ENCODE data around the gene ARHGEF19. TPM values are rescaled to one million over a fixed set of nuclear protein-coding genes. Genes with fewer than 3 reads are reported as not detected.

The ARHGEF19 gene
- total and polyA plus RNA-seq, 9 of the 15 experiments (the other 6 are each of a cell fraction or from before 2014, with no cell fraction given): 0.73 to 21.0 (median 5.2) TPM

DNA sequence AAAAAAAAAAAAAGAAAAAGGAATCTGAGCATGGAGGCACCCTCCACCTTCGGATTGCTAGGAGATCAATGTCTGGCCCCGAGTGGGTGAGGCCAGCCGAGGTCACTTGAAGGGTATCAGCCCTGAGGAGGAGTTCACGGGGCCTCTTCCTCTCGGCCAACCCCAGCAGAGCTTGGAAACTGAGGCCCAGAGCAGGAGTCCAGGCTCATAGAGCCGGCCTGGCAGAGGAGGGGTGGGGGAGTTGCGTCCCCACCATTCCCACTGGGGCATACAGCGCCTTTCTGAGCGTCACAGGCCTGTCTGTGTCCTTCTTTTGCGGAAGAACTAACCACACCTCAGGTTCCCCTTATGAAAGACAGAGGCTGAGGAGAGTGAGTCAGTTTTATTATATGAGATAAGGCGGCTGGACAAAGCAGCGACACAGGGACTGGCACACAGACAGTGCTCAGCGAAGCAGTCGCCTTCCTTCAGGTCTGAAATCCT, 39.4 kb downstream of the ARHGEF19 start (continued):
- TF ChIP-seq, protein P1, sequence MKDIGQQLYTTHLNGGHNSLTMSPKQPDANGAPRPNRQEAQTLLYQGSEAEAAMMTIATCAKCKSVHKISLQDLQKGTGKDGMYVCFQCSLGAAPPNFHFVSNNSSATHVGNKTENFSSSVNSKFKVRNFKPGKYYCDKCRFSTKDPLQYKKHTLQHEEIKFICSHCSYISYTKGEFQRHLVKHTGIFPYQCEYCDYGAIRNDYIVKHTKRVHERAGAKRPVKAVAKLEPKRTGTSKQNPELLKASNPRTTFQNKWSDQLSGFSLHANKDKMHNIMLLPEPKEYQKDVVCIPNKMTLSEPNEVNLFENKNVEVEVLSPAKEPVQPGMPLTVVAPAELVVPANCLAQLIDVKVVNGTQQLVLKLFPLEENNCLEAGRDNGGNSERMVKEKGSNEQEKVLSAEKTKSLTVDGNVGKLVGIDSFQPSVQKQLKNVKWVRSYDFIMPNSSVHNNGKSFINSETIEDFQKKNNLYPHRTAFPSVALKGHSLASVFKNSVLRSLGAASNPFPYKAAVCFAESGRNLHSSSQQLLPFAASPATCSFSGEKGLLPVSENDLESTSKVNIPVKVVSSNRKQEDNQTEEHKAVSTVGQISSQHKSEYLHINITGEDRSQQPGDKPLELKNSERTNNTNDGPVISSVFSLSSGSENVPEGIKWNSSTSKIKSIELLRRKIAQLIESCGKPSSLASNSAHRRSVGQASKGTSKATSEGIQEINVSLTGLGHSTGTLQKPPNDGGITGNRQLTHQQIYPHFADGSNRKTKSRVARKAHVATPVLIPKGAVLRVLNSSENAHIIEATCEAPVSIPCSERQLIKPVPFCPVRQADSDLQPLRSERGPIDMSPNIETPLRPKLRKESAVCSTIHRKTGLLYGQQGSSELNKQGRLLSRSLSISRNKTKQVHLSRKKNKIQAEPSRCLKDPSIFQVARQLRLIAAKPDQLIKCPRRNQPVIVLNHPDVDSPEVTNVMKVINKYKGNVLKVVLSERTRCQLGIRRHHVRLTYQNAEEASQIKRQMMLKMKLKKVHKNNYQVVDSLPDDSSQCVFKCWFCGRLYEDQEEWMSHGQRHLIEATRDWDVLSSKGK (CRISPR knock-in tag; IDR thresholded peaks at IDR 0.05): no peak
- no peak for TF ChIP-seq WHSC1 (IDR thresholded peaks at IDR 0.05; ENCODE audit: low read length)
- no peak for TF ChIP-seq ZEB2 (IDR thresholded peaks at IDR 0.05)
- TF ChIP-seq GTF2A2 (tag; IDR thresholded peaks at IDR 0.05): no peak
- no peak for TF ChIP-seq ZNF134 (CRISPR knock-in tag; conservative IDR thresholded peaks at IDR 0.05)
- TF ChIP-seq KAT2B (IDR thresholded peaks at IDR 0.05; ENCODE audit: low read depth, low read length): no peak
- peak; percentile 39 for TF ChIP-seq SUPT5H (IDR thresholded peaks at IDR 0.05)
- TF ChIP-seq NFIX (CRISPR knock-in tag; IDR thresholded peaks at IDR 0.05; ENCODE audit: low read depth): no peak
- no peak for TF ChIP-seq POLR3G (IDR thresholded peaks at IDR 0.05; ENCODE audit: extremely low read depth, insufficient read length, insufficient replicate concordance)
- no peak for TF ChIP-seq EP300 (IDR thresholded peaks at IDR 0.05; ENCODE audit: low read length)
- TF ChIP-seq, protein P2, sequence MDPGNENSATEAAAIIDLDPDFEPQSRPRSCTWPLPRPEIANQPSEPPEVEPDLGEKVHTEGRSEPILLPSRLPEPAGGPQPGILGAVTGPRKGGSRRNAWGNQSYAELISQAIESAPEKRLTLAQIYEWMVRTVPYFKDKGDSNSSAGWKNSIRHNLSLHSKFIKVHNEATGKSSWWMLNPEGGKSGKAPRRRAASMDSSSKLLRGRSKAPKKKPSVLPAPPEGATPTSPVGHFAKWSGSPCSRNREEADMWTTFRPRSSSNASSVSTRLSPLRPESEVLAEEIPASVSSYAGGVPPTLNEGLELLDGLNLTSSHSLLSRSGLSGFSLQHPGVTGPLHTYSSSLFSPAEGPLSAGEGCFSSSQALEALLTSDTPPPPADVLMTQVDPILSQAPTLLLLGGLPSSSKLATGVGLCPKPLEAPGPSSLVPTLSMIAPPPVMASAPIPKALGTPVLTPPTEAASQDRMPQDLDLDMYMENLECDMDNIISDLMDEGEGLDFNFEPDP (CRISPR knock-in tag; IDR thresholded peaks at IDR 0.05): 0 out of 2 replicates have a peak, but pooled peaks have one; percentile 34
- TF ChIP-seq PHB2 (IDR thresholded peaks at IDR 0.05; ENCODE audit: low read depth): no peak
- no peak for TF ChIP-seq SNAPC5 (CRISPR knock-in tag; IDR thresholded peaks at IDR 0.05)
- no peak for TF ChIP-seq POU5F1 (IDR thresholded peaks at IDR 0.05; ENCODE audit: borderline replicate concordance, low read depth, low read length, partially characterized antibody)
- peak; percentile 89 for TF ChIP-seq DPF2 (IDR thresholded peaks at IDR 0.05)
- no peak for TF ChIP-seq SIX5 (IDR thresholded peaks at IDR 0.05; ENCODE audit: borderline replicate concordance in 1 of 2, insufficient read depth in 1 of 2, low read depth in 1 of 2, low read length in 2 of 2)
- no peak for TF ChIP-seq HMG20A (CRISPR knock-in tag; conservative IDR thresholded peaks at IDR 0.05)
- 0 out of 2 replicates have a peak, but pooled peaks have one; percentile 63 for TF ChIP-seq NFE2 (IDR thresholded peaks at IDR 0.05; ENCODE audit: low read depth)
- TF ChIP-seq ZNF184 (CRISPR knock-in tag; IDR thresholded peaks at IDR 0.05): no peak
- TF ChIP-seq, protein P3, sequence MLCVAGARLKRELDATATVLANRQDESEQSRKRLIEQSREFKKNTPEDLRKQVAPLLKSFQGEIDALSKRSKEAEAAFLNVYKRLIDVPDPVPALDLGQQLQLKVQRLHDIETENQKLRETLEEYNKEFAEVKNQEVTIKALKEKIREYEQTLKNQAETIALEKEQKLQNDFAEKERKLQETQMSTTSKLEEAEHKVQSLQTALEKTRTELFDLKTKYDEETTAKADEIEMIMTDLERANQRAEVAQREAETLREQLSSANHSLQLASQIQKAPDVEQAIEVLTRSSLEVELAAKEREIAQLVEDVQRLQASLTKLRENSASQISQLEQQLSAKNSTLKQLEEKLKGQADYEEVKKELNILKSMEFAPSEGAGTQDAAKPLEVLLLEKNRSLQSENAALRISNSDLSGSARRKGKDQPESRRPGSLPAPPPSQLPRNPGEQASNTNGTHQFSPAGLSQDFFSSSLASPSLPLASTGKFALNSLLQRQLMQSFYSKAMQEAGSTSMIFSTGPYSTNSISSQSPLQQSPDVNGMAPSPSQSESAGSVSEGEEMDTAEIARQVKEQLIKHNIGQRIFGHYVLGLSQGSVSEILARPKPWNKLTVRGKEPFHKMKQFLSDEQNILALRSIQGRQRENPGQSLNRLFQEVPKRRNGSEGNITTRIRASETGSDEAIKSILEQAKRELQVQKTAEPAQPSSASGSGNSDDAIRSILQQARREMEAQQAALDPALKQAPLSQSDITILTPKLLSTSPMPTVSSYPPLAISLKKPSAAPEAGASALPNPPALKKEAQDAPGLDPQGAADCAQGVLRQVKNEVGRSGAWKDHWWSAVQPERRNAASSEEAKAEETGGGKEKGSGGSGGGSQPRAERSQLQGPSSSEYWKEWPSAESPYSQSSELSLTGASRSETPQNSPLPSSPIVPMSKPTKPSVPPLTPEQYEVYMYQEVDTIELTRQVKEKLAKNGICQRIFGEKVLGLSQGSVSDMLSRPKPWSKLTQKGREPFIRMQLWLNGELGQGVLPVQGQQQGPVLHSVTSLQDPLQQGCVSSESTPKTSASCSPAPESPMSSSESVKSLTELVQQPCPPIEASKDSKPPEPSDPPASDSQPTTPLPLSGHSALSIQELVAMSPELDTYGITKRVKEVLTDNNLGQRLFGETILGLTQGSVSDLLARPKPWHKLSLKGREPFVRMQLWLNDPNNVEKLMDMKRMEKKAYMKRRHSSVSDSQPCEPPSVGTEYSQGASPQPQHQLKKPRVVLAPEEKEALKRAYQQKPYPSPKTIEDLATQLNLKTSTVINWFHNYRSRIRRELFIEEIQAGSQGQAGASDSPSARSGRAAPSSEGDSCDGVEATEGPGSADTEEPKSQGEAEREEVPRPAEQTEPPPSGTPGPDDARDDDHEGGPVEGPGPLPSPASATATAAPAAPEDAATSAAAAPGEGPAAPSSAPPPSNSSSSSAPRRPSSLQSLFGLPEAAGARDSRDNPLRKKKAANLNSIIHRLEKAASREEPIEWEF (CRISPR knock-in tag; IDR thresholded peaks at IDR 0.05): no peak
- no peak for TF ChIP-seq ZNF121 (CRISPR knock-in tag; conservative IDR thresholded peaks at IDR 0.05)

Measured in K562 (cell line).